Mucosa of descending colon (tissue), 3 donors: ENCODE data around the gene PLCG1. TPM values are rescaled to one million over a fixed set of nuclear protein-coding genes. Genes with fewer than 3 reads are reported as not detected.

ENCODE experiments used
- ATAC-seq: fragments of 200-7000 bp; cut with Tn5 transposase; one replicate; pipeline ENCODE4 v1.9.1; 2020; ENCODE audit warnings: mild to moderate bottlenecking, moderate library complexity
- DNase-seq, 3 donors: peaks; one replicate each; pipeline ENCODE4 v3.0.0-alpha.2; 2020
- H3K36me3 ChIP-seq: fragments of 200-600 bp; one replicate; pipeline ENCODE4 v1.8.0; 2021; ENCODE audit warnings: low read depth, mild to moderate bottlenecking
- H3K4me1 ChIP-seq: fragments of 200-600 bp; one replicate; pipeline ENCODE4 v1.8.0; 2021; ENCODE audit warnings: low read depth, mild to moderate bottlenecking
- H3K4me3 ChIP-seq: fragments of 200-600 bp; one replicate; pipeline ENCODE4 v1.8.0; 2021; ENCODE audit warnings: mild to moderate bottlenecking
- H3K9me3 ChIP-seq: fragments of 200-600 bp; one replicate; pipeline ENCODE4 v1.8.0; 2021; ENCODE audit warnings: mild to moderate bottlenecking
- intact Hi-C, 2 donors: fragments of 100-400 bp; cut with DNase I in 1 of 2; cut with micrococcal nuclease in 1 of 2; formaldehyde crosslinking; loops; one replicate each; pipeline versions ENCODE4 v1.11.0 to v1.11.1; 2022; cut with DNase I, micrococcal nuclease
- total RNA-seq, 3 donors: library from RNA; stranded (reverse); fragmentation: NEBNext Ultra II Directional in 2 of 3; extraction: Animal tissue kit (Norgen Biotek cat#: 25700) in 2 of 3; gene quantifications; one replicate each; pipeline versions ENCODE4 v1.2.1 to v1.2.4, GENCODE V29; 2021 to 2023
- TF ChIP-seq, protein P1 (sequence below): fragments of 200-600 bp; IDR thresholded peaks from one replicate; pipeline ENCODE4 v1.8.0; 2022; ENCODE audit warnings: antibody characterized with exemption, mild to moderate bottlenecking
- donor health status: DM: no; HTN: no; CAD: no; lungs with moderate emphysema.
- donor health status: DM: no; HTN: no; CAD: no.
- donor health status: DM: no; HTN: yes; CAD: no.

Gene PLCG1
- total RNA-seq, 3 donors from 2014 or later = 65.2 to 98.4 (median 85.4) TPM

DNA sequence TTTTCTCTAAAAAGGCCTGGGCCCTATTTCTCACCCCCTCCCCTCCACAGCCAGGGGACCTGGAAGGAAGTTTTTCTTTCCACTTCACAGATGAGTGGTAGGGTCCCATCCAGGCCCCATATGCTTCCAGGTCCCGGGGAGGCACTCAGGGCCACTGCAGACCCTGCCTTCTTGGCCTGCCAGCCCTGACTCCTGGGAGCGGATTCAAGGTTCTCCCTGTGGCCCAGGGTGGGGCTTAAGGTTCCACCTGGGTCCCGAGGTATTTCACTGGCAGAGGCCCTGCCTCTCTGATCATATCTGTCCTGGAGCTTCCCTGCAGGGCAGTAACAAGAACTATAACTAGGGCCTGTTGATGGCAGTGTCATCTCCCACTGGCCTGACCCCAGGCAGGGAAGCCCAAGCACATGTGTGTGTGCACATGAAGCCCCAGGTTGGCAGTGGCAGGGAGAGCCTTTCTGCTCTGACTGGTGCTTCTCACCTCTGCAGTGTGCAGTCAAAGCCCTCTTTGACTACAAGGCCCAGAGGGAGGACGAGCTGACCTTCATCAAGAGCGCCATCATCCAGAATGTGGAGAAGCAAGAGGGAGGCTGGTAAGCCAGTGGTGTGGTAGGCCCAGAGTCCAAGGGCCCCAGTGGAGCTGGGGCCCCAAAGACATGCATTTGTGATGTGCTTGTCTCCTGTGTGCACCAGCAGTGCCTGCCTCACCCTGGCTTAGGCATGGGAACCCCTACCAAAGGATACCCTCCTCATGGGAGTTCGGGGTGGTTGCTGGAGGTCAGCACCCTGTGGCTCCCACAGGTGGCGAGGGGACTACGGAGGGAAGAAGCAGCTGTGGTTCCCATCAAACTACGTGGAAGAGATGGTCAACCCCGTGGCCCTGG lies 31.2 kb downstream of the PLCG1 start:
- intact Hi-C loops = no loop called here
- Histone ChIP-seq H3K9me3 (no peaks in the 10 kb centered on the region), H3K36me3 (peaks cover 15% of the 10 kb centered on the region), H3K4me1 (peaks cover 4% of the 10 kb centered on the region), H3K4me3 (no peak overlapping the region)
- ATAC-seq = no peak
- DNase-seq = no peak
- TF ChIP-seq, protein P1, sequence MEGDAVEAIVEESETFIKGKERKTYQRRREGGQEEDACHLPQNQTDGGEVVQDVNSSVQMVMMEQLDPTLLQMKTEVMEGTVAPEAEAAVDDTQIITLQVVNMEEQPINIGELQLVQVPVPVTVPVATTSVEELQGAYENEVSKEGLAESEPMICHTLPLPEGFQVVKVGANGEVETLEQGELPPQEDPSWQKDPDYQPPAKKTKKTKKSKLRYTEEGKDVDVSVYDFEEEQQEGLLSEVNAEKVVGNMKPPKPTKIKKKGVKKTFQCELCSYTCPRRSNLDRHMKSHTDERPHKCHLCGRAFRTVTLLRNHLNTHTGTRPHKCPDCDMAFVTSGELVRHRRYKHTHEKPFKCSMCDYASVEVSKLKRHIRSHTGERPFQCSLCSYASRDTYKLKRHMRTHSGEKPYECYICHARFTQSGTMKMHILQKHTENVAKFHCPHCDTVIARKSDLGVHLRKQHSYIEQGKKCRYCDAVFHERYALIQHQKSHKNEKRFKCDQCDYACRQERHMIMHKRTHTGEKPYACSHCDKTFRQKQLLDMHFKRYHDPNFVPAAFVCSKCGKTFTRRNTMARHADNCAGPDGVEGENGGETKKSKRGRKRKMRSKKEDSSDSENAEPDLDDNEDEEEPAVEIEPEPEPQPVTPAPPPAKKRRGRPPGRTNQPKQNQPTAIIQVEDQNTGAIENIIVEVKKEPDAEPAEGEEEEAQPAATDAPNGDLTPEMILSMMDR = no peak

DNA sequence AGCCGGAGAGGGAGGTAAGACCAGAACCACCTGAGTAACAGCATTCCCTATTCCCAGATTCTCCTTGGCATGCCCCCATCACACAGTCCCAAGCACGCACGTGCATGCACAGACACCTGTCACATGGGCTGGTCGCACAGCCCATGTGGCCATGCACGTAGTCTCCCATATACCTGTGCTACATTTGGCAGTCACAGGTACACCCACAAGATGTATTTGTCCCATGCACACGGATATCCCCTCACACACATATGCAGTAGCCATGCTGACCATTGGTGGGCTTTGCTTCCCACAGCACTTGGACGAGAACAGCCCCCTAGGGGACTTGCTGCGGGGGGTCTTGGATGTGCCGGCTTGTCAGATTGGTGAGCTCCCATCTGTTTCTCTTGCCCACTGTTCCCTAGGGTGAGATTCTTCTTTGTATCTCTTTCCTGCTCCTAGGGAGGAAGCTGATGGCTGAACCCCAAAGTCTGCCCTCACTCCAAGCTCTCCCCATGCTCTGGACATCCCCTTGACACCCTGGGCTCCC lies 31.9 kb downstream of the PLCG1 start:
- DNase-seq = no peak
- peaks cover 4% of the 10 kb centered on the region for H3K4me1 ChIP-seq
- intact Hi-C loops = no loop called here
- peaks cover 16% of the 10 kb centered on the region for H3K36me3 ChIP-seq
- no peaks in the 10 kb centered on the region for H3K9me3 ChIP-seq
- ATAC-seq = no peak
- no peak overlapping the region for H3K4me3 ChIP-seq
- TF ChIP-seq, protein P1 = no peak

DNA sequence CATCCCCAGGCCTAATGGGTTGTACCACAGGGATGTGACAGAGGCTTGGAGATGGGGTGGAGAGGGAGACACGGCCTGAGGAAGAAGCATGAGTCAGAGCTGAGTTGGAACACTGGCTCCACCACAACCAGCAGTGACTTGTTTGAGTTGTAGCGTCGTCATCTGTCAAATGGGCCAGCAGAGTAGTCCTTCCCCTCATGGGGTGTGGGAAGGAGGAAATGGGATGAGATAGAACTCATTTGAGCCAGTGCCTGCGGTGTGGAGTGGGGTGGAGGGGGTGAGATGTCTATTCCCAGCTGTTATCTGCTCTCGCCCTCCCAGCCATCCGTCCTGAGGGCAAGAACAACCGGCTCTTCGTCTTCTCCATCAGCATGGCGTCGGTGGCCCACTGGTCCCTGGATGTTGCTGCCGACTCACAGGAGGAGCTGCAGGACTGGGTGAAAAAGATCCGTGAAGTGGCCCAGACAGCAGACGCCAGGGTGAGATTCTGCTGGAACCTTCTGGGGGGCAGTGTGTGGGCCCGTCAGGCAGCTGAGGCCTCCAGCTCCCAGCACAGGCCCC lies 32.5 kb downstream of the PLCG1 start:
- H3K4me1 ChIP-seq = peaks cover 4% of the 10 kb centered on the region
- TF ChIP-seq, protein P1 = no peak
- ATAC-seq (no peak), DNase-seq (no peak)
- peaks cover 12% of the 10 kb centered on the region for H3K36me3 ChIP-seq
- intact Hi-C loops = loop anchor here (5.0 to 10.0 kb wide), 2 partner anchors 62 to 165 kb away; no protein-coding TSS in a partner anchor
- H3K9me3 ChIP-seq = no peaks in the 10 kb centered on the region
- H3K4me3 ChIP-seq = no peak overlapping the region

DNA sequence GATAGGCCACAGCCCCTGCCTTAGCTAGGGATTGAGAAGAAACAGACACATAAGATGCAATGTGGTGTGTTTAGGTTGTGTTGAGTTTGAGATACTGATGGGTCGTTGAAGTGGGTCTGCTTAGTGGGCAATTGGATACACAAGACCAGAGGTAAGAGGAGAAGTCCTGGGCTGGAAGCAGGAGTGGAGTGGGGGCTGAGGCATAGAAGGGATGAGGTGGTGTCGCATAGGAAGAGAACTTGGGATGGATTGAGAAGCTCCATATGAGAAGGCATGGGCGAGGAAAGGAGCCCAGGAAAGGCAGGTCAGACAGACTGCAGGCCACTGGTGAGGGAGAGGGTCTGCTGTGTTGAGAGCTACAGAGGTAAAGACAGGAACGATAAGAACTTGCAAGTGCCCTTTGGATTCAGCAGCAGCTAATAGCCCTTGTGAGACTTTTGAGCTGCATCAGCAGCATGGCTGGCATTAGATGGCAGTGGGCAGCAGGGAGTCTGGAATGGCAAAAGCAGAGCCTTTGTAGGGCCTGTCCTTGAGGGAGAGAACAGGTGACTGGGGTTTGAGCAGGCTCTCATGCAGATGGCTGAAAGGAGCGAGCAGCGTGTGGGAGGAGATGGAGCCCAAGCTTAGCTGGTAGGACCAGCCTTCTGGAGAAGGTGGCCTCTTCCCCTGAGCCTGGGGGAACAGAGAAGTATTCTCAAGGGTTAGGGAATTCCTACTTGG lies 33.2 kb downstream of the PLCG1 start:
- intact Hi-C loops = loop anchor here (5.0 to 10.0 kb wide), 2 partner anchors 62 to 164 kb away; no protein-coding TSS in a partner anchor
- Histone ChIP-seq H3K36me3 (peaks cover 5% of the 10 kb centered on the region), H3K4me3 (no peak overlapping the region), H3K4me1 (peaks cover 4% of the 10 kb centered on the region), H3K9me3 (no peaks in the 10 kb centered on the region)
- TF ChIP-seq, protein P1 = no peak
- DNase-seq = no peak
- ATAC-seq = no peak

DNA sequence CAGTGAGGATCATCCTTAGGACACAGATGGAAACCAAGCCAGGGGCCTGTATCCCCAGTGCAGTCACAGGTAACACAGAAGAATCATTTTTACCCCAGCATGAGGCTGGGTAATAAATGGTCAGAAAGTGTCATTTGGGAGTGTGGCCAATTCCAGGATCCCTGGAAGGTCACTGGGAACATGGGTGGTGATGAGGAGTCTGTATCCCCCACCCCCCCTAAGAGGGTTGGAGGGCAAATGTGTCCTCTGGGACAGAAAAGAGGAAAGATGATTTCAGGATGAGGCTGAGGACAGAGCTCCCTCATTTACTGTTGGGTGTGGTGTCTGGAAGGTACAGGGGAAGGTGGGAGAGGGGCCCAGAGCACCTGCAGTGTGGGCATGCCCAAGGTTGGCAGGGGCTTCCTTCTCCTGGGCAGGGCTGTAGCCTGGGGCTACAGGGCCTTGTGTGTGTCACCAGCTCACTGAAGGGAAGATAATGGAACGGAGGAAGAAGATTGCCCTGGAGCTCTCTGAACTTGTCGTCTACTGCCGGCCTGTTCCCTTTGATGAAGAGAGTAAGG lies 34.5 kb downstream of the PLCG1 start:
- ATAC-seq = no peak
- DNase-seq = peak in 1 of 3 donors; percentile 0
- Histone ChIP-seq H3K9me3 (no peaks in the 10 kb centered on the region), H3K36me3 (peaks cover 4% of the 10 kb centered on the region), H3K4me1 (peaks cover 4% of the 10 kb centered on the region), H3K4me3 (no peak overlapping the region)
- intact Hi-C loops = loop anchor here (2.0 to 10.0 kb wide), 3 partner anchors 60 to 167 kb away; no protein-coding TSS in a partner anchor
- TF ChIP-seq, protein P1 = no peak
